ENCODE measurements around the gene ERC2.
A peak's percentile ranks its signal among the peaks of the same experiment; 100 is the strongest.

ERC2 gene

DNA sequence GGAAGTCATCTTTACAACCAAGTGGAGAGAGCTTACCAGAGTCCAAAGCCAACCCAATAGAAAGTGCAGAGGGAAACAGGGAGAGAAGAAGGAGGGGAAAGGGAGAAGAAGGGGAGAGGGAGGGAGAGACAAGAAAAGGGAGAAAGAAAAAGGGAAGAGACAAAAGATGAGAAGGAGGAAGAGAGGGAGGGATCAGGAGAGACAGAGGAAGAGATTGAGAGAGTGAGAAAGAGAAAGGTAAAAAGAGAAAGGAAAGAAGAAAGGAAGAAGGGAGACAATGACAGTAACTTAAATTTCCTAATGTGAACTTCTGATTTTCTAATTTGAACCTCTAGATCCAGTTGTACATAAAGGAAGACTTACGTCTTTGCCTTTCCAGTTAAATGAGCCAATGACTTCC is 960.5 kb downstream of the ERC2 start:
- no peak for DNase-seq

DNA sequence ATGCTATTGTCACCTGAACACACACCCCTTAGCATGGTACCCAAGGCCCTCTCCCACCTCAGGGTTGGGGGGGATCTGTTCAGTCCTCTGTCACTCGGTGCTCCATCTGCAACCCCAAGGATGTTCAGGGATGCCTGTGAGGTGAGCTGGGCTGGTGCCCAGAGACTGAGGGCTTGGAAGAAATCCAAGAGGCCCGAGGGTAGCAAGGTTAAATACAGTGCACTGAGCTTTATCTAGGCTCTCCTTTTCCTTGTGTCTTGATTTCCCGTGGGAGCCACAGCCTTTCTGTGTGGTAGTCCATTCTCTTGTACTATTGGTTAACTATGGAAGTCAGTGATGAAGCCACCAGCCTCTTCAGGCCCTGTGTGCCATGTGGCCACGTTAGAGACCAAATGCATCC is 962.5 kb downstream of the ERC2 start:
- DNase-seq: no peak

DNA sequence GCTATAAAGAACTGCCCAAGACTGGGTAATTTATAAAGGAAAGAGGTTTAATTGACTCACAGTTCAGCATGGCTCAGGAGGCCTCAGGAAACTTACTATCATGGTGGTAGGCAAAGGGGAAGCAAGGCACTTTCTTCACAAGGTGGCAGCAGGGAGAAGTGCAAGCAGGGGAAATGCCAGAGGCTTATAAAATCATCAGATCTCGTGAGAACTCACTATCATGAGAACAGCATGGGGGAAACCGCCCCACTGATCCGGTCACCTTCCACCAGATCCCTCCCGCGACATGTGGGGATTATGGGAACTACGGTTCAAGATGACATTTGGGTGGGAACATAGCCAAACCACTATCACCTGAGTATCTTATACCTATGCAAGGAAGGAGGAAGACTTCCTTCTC is 963.2 kb downstream of the ERC2 start:
- peak; percentile 40 for DNase-seq

DNA sequence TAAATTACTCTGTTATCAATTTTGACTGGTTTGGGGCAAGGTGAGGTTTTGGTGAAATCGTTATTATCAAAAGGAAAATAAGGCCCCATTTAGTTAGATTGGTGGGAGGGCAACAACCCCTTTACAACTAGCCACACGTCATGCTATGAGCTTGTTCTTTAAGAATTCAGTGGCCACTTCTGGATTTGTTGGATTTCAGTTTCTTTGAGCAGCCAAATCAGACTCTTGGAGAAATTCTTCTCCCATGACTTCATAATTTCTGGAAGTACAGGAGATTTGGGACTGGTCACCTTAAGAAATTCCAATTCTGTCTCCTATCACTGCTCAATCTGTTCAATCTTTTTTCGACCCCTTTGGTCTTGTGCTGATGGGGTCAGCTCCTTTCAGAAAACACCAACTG is 966.4 kb downstream of the ERC2 start:
- peak; percentile 30 for DNase-seq

DNA sequence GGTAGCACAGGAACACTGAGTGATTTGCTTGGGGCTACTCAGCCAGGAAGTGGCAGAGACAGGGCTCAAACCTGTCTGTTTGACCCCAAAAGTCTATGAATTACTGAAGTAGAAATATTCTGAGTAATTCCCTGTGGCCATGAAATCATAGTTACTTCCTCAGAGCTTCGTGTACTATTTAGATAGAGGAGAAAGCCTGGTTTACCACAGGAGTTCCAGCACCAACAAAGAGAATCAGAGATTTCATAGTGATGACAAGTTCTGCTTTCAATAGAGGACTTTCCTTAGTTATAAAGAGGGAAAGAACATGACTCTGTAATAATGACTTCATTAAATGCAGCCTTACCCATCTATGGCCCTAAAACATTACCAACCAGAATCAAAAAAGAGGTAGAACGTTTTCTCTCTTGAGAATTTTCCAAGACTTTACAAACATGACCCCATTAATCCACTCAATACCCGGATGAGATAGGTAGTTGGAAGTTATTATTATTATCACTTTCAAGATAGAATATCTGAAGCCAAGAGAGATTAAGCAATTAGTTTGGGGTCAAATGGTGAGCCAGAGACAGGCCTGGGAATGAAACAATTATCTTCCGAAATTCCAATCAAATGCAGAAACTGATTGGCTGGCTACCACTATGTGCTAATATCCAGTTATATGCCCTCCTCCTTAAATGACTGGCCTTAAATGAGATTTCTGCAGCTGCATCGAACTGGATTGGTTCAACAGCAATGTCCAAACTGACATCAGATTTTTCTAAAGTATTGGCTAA is 967.5 kb downstream of the ERC2 start:
- DNase-seq: peak; percentile 53

DNA sequence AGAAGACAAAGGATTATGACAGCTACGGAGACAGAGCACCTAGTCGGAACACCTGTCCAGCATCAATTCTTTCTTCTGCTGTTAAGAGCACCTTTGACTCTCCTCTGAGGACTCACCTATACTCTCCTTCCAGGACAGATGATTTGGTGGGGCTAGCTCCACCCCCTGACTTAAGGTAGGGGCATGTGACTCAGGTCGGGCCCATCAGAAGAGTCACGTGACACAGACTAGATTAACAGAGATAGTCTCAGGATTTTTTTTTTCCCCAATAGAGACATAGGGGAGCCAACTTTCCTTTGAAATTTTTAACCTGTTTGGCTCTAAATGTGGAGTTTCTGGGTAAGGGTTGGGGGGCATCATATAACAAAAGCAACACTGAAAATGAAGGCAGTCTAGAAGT is 969.7 kb downstream of the ERC2 start:
- DNase-seq: no peak

DNA sequence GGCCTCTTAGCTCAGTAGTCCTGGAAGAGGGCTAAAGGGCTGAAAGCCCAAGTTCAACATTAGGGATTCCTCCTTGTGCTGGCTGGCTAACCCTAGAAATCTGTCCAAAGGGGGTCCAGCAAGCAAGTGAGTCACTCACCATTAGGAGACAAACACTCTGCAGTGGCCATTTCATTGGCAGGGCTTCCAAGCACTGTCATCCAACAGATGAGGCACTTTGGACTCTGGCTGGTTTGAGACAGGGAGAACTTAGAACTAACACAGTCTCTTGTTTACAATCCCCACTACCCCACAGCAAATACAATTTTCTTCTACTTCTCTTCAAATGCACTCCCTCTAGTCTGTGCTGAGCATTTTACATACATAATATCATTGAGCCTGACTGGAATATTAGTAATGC is 971.0 kb downstream of the ERC2 start:
- no peak for DNase-seq

DNA sequence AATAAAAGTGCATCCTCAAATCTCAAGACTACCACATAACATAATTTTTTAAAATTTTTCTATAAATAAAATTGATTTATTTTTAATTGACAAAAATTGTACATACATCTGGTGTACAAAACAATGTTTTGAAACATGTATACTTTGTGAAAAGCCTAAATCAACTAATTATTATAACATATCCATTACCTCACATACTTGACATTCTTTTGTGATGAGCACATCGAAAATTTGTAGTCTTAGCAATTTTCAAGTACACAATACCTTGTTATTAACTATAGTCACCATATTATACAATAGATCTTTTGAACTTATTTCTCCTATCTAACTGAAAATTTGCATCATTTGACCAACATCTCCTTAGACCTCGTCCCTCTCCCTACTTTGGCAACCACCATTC is 973.3 kb downstream of the ERC2 start:
- no peak for DNase-seq

DNA sequence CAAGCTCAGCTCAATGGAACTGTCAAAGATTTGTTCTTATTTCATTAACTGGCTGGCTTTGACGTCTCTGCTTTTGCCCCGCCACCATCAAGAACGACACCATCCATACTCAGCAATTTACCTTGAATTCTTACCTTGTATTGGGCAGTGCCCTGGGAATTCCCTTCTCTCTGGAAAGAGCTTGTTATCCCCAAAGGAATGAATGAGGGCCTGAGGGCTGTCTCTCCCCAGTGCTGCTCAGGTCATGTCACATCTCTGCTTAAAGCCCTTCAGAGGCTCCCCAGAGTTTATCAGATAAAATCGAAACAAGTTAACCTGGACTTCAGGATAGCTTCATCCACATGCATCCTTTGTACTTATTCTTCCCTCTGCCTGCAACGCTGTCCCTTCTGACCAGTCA is 975.3 kb downstream of the ERC2 start:
- DNase-seq: no peak

DNA sequence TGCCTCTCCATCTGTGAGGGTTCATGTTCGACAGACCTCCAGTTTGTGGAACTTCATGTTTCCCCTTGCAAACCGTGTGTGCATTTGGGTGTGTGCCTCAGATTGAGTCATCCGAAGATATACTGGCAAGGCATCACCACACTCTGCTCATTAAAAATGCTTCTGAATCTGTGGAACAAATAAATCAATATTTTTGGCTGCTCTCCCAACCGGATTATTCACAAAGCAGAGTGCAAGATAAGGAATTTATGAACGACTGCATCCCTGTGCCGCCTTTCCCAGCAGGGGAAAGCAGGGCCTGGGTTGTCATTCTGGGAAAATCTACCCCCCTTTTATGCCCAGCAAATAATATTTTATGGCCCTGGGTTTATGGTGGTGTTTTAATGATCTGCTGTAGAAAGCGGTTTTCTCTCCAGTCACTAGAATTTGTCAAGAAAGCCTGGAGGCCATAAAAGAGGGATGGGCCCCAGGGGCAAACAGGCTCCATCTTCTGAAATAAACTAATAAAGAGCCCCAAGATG is 976.9 kb downstream of the ERC2 start:
- peak; percentile 86 for DNase-seq

DNA sequence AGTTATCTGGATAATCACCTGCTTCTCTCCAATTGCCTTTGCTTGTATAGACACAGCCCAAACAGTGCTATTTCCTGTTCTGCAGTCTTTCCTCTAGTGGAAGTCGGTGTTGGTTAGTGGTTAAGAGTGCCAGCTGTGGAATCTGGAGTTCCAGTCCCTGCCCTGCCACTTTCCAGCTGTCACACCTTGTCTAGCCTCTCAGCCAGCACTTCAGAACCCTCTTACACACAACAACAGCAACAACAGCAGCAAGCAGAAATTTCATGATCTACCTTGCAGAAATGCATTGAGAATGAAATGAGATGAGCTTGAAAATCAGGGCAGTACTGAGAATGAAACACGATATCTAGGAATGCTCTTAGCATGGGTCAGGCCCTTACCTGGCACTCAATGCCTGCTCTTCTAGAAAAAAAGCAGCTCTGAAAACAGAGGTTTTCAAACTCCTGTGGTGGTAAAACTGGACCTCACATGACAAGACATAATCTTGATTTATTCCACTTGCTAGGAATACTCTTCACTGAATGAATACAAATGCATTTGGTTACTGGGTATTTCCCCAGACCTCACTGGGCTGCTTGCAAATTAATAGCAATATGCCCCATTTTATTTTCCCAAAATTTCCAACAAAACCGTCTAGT is 977.9 kb downstream of the ERC2 start:
- no peak for DNase-seq

DNA sequence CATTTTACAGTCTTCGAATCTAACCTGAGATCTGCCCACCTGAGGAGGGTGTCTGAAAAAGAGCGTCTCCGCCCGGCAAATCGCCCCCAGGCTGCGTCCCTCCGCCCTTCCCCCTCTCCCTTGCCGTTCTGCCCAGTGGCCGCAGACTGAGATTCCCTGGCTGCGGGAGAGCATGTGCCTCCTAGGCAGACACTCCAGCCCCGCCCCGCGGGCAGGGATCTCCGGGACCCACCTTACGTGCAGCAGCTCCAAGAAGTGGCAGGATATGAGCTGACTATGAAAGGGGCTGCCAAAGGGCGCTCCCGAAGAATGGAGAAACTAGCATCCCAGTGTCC is 978.5 kb downstream of the ERC2 start:
- DNase-seq: no peak

DNA sequence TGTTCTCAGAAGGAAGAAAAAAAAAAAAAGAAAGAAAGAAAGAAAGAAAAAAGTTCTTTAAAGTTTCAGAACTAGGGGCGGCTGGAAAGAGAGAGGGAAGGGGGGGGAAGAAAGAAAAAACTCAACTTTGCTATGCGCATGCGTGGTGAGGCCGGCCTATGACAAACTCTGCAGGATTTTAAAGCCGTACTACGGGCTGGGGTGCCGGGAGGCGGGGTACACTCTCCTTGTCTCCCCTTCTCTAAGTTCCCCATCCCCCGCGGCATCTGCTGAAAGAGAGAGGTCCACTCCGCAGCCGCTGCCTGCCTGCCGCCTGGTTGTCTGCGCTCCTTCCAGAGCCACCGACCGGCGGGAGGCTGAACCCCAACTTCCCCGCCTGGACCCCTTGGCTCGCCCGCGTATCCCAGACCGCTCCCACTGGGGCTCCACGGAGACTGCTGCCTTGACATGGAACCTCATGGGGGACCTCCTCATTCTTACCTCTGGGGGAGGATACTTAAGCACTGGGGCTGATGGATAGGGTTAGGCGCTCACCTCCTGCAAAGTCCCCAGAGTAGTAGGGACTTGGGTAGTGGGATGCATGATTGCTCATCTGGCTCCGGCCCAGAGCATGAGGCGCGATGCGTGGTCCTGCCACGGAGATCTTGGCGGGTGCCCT is 979.7 kb downstream of the ERC2 start:
- peak; percentile 81 for DNase-seq

DNA sequence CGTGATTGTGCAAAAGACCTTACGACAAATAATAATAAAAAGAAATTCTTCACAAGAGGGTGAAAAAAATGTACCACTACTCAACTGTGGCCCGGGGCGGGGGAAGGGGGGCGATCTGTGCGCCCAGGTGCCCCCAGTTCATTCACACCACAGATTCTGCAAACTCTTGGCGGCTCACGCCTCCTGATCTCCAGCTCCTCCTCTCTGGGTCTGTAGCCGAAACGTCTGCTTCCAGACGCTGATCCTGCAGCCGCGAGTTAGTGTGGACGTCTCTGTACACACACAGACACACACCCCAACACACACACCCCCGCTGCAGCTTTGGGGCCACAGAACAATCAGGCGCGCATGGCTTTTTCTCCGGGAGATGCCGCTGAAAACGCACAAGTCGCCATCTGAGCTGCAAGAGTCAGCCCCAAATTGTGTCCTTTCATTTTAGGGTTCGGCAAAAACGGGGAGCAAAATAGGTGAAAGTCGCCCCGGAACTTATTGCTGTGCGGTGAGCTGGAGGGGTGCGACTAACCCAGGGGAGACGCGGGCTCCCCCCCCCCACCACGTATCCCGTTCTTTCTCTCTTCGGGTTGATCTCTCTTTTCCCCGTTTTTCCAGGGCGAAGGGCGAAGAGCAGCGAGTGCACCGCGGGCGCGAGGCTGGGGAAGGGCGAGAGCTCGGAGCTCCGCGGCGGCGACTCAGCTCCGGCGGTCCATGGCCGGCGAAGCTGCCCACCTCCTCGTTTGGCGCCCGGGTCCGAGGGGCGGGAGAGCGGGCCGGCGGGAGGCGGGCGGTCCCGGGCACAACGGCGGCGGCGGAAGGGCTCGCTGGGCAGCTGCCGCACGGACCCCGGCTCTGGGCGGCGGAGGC is 980.7 kb downstream of the ERC2 start:
- peak; percentile 78 for DNase-seq

DNA sequence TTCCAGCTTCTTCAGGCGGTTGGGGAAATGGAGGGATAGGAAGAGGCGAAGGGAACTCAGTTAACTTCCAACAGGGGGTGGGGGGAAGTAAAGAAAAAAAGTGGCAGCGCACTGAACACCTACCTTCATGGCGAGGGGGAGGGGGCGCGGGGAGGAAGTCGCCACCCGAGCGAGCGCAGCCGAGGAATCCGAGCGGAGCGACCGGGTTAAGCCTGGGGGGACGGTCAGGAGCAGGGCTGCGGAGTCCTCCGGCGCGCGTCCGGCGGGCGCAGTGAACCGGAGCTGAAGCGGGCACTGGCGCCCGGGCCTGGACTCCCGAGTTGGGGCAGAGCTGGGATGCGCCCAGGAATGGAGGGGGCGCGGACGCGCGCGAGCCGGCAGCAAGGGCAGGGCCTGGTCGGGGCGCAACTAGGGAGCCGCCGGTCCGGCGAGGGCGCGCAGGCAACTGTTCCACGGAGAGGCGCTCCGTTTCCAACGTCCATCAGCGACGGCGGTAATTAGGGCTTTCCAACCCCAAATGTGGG is 981.3 kb downstream of the ERC2 start, which contains the start of gene WNT5A:
Gene WNT5A (minus strand): TSS at position 450 of the 524 bp plus-strand sequence. CDS start 321 bp downstream, at position 129.
- DNase-seq: peak; percentile 69

DNA sequence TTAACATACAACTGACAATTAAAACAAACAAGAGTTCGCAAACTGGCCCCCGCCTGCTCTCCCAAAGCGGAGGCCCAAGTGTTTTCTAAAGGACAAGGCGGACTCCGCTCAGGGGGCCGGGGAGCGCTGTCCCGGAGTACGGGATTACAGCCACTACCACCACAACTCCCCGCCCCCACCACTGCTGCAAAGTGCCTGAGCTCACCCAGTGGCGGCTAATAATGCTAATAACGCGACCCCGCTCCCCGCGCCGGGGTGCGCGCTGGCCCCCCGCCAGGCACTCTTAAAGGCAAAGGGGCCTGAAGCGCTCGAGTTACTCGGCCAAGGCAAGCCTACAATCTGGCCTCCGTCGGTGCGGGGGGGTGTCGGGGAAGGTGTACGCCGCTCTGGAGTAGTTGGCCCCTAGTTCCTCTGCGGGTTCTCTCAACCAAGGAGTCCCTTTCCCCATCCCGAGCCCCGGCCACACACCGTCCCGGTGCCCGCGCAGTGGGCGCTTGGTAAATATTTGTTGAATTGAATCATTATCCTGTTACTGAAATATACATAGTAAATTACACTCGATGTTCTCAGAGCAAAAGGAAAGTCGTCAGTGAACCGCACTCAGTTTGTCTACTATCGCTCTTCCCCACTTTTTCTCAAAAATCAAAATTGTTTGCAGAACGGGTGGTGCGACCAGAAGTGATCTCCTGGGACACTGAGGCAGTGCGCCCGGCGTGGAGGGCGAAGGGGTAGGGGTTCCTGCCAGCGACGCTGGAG is 982.0 kb downstream of the ERC2 start:
- DNase-seq: peak; percentile 86

DNA sequence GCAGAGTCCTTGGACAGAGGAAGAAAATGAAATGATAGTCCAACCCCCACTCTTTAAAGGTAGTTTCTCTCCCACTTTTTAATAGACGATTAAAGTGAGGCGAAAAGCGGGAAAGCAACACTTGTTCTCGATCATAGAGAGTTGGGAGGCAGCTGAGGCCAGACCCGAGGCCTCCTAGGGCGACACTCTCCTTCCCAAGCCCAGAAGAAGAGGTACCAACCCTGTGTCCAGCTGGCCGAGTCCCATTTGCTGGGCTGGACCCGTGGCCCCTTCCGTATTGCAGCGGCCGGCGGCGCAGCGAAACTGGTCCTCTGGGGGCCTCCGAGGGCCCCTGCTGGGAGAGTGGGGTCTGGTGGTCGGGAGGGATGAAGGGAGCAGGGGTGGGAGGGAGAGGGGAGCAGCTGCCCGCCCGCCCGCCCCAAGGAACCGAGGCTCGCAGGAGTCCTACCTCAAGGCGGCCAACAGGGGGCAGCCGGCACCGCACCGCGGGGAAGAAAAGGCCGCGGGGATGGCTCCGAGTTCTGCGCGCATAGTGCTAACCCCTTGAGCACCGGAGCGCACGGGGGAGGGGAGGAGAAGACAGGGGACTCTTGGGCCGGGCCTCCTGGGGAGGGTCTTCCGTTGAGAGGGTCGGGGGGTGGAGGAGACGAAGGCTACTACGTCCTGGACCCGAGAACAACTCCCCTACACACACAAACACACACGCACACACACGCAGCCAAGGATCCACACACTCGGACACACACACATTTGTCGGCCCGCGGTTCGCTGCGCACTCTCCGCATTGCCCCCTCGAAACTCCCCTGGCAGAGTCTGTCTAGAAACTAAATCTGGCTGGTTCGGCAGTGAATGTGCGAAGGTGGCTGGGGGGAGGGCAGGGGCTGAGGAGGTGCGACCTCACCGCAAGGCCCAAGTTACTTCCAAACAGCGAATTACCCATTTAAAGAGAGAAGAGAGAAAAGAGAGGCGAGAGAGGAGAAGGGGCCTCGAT is 983.2 kb downstream of the ERC2 start:
- peak; percentile 89 for DNase-seq

DNA sequence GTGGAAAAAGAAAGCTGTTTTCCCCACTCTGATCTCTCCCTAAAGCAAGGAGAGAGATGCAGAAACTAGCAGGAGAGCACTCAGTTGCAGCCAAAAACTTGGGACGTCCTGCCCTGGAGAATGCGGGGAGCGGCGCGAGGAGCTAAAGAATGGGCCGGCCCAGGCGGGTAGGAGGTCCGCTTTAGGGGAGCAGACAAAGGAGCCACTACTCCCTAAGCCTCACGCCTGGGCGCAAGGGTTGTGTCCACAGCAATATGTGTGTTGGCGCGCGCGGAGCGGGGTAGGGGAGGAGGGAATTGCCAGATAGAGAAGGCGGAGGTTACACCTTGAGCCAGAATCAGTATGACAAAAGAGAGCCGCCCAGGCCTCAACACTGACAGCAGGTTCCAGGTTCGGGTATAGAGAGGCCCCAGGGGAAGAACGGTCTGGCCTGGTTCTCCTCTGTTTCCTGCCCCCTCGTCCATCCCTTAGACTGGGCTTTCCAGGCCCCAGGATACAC is 984.0 kb downstream of the ERC2 start:
- peak; percentile 51 for DNase-seq

DNA sequence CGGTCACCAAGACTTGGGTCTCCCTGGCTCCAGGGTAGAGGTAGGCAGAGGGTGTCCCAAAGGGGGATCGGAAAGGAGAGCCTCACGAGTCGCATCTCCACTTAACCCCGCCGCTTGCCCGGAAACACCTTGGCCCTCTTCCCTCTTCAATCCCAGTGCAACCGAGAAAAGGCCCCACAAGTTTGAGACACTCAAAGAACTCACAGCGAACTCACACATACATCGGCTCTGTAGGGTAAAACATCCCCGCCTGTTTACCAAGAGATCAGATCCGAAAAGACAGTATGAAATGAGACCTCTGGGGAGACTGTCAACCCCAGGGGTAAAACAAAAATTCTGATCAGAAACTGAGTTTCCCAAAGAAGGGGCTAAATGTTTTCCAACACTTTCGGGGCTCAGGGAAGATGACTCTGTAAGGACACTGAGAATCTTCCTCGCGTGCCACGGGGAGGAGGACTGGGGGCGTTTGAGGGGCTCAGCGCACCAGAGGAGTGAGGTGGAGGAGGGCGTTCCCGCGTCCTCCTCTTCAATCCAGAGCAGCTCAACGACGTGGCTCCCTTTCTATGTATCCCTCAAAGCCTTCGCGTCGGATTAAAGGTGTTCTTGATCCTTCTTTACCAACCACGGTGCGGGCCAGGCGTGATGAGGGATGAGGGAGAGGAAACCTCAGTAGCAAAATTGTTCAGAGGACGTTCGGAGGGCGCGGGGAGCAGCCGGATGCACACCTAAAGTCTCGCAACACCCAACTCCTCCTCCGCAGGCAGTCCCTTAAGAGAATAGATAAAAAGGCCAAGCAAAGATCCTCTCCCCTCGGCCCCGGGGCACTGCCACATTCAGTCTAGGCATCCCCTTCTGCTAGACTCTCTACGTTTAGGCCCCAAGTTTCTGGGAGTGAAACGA is 984.8 kb downstream of the ERC2 start:
- DNase-seq: peak; percentile 55
